EH (cell line): ENCODE data around the gene EDDM13.
A peak's percentile ranks its signal among the peaks of the same experiment; 100 is the strongest.
"Not testable (repeated sequence)": the region's sequence is repeated elsewhere in the genome, so short reads cannot be mapped to it uniquely, and the experiment has no call there.

ENCODE experiments used
- DNase-seq: peaks from one replicate; pipeline ENCODE4 v3.0.0-alpha.2; 2015; ENCODE audit warnings: low read depth

Gene EDDM13

DNA sequence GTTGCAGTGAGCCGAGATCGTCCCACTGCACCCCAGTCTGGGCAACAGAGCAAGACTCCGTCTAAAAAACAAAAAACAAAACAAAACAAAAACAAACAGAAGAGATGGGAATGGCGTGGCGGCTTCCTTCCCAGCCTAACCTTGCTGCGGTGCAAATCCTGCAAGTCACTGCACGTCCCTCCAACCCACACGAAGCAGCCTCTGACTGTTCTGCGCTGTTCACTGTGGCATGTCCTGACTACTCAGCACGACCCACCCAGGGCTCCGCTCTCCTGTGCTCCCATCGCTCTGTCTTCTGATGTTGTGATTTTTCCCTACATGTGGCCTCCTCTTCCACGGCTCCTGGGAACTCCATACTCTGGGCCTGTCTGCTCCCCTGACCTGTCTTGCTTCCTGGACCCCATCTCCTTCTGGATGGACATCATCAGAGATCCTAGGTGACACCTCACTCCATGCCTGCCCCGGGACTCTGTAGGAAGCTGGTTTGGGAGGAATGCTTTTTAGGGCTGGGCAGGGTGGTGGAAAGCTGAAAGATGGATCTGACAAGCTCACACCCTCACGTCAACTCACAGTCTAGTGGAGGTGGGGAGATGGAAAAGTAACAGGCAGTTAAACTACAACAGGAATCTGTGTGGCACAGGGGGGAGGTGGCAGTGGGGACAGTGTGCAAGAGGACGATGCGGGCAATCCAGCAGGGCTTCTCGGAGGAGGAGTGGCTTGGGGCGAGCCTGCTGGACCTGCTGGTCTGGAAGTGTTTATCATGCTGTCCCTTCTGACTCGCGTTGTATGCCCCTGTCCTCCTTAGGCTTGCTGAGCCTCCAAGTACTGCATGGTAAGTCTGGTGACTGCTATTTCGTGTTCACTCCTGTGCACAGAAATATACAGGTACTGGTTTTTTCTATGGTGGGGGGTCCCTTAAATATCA lies 23.2 kb downstream of the EDDM13 start:
- no peak for DNase-seq

GRCh38 chr19:56297010-56297409 lies 24.5 kb downstream of the EDDM13 start:
- no peak for DNase-seq

GRCh38 chr19:56299688-56300087 lies 27.1 kb downstream of the EDDM13 start:
- DNase-seq, result no peak

DNA sequence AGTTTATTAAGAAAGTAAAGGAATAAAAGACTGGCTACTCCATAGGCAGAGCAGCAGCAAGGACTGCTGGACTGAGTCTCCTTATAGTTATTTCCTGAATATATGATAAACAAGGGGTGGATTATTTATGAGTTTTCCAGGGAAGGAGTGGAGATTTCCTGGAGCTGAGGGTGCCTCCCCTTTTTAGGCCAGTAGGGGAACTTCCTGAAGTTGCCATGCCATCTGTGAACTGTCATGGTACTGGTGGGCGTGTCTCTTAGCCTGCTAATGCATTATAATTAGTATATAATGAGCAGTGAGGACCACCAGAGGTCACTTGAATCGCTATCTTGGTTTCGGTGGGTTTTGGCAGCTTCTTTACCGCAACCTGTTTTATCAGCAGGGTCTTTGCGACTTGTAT lies 28.6 kb downstream of the EDDM13 start:
- DNase-seq, result no peak

DNA sequence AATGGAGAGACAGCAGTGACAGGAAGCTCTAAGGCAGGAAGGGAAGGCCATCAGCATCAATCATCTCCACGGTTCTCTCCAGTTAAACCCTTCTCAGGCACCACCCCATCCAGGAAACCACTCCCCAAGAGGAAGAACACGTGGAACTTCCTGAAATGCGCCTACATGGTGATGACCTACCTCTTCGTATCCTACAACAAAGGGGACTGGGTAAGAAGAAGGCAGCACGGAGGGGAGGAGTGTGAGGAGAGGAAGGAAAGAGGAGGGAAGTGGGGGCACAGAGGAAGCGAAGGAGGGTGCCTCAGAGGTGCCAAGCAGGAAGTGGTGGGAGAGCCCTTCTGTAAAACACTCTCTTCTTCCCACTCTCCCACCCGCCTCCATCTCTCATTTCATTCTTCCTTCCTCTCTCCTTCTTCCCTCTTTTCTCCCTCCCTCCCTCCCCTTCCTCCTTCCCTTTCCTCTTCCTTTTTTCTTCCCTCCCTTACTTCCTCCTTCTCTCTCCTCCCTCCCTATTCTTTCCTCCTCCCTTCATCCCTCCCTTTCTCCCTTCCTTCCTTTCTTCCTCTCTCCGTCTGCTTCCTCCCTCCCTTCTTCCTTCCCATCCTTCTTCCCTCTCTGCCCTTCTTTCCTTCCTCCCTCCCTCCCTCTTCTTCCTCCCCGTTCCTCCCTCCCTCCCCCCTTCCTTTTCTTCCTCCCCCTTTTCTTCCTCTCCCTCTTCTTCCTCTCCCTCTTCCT lies 29.5 kb downstream of the EDDM13 start:
- DNase-seq, result no peak

DNA sequence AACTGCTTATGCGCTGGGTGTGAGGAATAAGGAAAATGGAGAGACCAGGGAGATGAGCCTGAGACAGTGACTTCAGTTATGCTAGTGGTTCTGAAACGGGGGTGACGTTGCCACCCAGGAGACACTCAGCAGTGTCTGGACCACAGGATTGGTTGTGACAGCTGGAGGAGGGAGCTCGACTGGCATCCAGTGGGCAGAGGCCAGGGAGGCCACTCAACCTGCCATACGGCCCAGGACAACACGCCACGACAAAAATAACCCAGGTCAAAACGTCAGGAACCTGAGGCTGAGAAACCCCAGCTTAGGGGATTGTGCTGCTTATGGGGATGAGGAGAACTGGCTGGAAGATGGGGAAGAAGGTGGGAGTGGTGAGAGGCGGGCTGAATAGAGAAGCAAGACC lies 31.7 kb downstream of the EDDM13 start:
- DNase-seq, result no peak

DNA sequence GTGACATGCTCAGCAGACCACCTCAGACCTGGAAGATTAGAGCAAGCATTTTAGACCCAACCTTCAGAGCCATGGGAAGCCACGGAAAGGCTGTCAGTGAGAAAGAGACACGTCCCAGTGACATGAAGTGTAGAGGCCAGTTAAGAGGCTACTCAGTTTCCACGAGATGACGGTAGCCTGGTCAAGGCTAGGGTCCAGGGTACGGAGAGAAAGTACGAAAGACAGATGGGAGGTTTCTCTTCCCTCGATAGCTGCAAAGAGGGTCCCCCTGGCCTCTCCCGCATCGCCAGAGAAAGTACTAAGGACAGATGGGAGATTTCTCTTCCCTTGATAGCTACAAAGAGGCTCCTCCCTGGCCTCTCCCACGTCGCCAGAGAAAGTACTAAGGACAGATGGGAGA lies 33.5 kb downstream of the EDDM13 start:
- DNase-seq, result no peak

GRCh38 chr19:56307062-56307461 lies 34.5 kb downstream of the EDDM13 start:
- DNase-seq, result not testable (repeated sequence)

DNA sequence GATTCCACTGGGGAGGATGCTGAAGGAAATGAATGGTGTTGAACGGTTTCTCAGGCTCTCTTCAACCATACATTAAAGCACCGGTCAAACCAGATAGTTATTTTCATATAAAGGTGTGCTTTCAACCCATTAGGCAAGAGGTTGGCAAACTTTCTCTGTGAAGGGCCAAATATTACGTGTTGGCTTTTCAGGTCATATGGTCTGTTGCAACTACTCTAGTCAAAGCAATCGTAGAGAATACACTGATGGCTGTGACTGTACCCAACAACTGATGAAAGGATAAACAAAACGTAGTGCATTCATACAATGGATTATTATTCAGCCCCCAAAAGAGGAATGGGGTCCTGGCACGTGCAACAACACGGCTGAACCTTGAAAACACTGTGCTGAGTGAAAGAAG lies 36.2 kb downstream of the EDDM13 start:
- no peak for DNase-seq

GRCh38 chr19:56309511-56310185 lies 37.1 kb downstream of the EDDM13 start:
- peak; percentile 31 for DNase-seq

GRCh38 chr19:56310462-56310861 lies 37.9 kb downstream of the EDDM13 start:
- DNase-seq, result no peak

DNA sequence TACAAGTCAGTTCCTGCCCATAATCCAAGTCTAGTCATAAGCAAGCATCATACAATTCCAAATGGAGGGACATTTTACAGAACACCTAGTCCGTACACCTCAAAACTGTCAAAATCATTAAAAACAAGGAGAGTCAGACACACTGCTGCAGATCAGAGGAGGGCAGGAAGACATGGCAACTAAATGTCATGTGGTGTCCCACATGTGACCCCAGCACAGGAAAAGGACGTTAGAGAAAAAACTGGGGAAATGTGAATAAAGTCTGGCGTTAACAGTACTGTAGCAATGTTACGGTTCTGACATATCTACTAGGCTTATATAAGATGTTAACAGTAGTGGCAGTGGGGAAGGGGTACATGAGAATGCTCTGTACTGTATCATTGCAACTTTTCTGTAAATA lies 39.8 kb downstream of the EDDM13 start:
- no peak for DNase-seq

- DNase-seq, result no peak
Measured at GRCh38 chr19:56312787-56313657, 40.5 kb downstream of the EDDM13 start.

DNA sequence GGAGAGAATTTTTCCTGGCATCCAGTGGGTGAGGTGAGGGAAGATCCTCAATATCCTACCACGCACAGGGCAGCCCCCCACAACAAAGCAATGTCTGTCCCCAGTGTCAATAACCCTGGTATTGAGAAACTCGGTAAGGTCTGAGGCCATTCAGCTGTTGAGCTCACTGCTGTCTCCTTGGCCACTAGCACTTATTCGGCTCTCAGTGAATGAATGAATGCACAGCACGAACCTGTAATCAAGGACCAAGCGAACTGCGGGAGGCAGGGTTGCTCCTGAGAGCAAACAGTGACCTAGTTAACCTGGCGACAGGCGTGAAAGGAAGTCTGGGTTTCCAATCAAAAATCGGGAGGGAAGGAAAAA lies 41.5 kb downstream of the EDDM13 start:
- no peak for DNase-seq

- DNase-seq, result peak; percentile 95
Measured at GRCh38 chr19:56314381-56315076, 42.0 kb downstream of the EDDM13 start, which contains the start of gene ZSCAN5A. TSS of gene ZSCAN5A (minus strand) at chr19:56314839. CDS start at chr19:56225046, 89,793 bp downstream.

- DNase-seq, result peak; percentile 99
Measured at GRCh38 chr19:56315077-56315828, 42.7 kb downstream of the EDDM13 start.

GRCh38 chr19:56316728-56317127 lies 44.2 kb downstream of the EDDM13 start:
- DNase-seq, result no peak

DNA sequence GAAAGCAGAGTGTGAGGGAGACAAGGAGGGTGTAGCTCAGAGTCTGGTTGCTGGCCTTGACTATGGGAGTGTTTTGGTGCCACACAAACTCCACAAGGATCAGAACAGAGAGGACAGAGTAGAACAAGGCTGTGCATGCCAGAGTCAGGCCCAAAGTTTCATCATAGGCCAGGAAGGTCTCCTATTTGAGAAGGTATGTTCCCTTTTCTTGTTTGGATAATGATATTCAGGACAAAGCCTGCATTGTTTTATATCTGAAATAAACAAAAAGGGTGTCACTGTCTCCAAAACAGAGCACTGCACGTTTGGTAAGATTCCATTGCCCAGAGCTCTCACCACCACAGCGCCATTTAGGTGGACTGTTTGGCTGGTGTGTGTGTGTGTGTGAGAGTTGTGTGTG lies 45.2 kb downstream of the EDDM13 start:
- no peak for DNase-seq

- DNase-seq, result no peak
Measured at GRCh38 chr19:56319991-56320390, 47.4 kb downstream of the EDDM13 start.

DNA sequence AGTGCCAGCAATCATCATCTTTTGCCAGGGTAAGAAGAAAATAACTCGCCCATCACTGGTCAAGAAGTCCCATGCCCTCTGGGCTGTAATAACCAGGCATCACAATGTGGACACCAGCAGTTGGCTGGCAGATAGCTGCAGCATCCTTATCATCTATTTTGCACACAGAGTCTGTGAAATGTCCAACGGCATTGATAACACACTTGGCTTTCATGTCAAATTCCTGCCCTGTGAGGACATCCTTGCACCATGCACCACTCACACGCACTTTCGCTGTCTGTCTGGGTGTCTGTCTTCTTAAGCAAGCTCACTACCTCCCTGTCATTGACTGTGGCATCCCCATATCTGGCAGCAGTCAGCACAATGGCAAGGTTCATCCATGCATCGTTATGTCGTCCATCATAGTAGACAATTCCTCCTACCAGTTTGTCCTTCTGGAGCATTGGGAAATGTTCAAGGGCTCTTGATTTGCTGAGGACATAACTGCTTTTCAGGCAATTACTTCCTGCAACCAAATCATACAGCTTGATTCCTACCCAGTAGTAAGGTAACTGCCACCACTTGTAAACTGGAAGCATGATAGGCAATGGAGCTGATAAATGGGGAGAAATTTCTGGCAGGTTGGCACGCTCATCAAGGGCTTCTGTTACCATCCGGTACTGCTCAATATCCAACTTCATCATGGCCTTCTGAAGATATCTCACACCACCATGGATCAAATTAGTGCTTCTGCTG lies 48.9 kb downstream of the EDDM13 start:
- no peak for DNase-seq
